Measurements from ENCODE around the gene FOXE3.

FOXE3 gene

GRCh38 chr1:47407481-47407880 lies 8.6 kb upstream of the FOXE3 start:
- no peaks in the 10 kb centered on the region for H3K36me3 ChIP-seq (replicated peaks in 1 of 2; ENCODE audit: control insufficient read depth in 2 of 2, insufficient read depth in 2 of 2, low read length in 2 of 2)
- no peak overlapping the region for H2BK120ac ChIP-seq (ENCODE audit: low read depth, low read length)
- H3K9me3 ChIP-seq (replicated peaks in 1 of 2; ENCODE audit: control insufficient read depth in 2 of 2, insufficient read depth in 1 of 2, low read depth in 1 of 2, low read length in 2 of 2): no peaks in the 10 kb centered on the region
- H2AK5ac ChIP-seq (ENCODE audit: low read depth, low read length): no peak overlapping the region
- H3K27me3 ChIP-seq (ENCODE audit: control insufficient read depth in 3 of 3, insufficient read depth in 3 of 3, low read depth in 1 of 3, low read length in 3 of 3): peaks cover 0 to 73% (median 0%) of the 10 kb centered on the region in 3 experiments
- H2BK5ac ChIP-seq (ENCODE audit: low read length): no peak overlapping the region
- H3K4me3 ChIP-seq (ENCODE audit: low read length in 2 of 2): no peak overlapping the region
- no peak overlapping the region for H3K4ac ChIP-seq (ENCODE audit: low read length)
- no peak overlapping the region for H3K18ac ChIP-seq (ENCODE audit: low read length)
- no peak overlapping the region for H3K4me2 ChIP-seq (ENCODE audit: insufficient read depth, low read length, poor library complexity, severe bottlenecking)
- H2BK15ac ChIP-seq (ENCODE audit: low read length): no peak overlapping the region
- H3K14ac ChIP-seq (ENCODE audit: low read length): no peak overlapping the region
- H3K79me1 ChIP-seq (ENCODE audit: low read depth, low read length): no peaks in the 10 kb centered on the region
- no peak overlapping the region for H4K91ac ChIP-seq (ENCODE audit: low read depth, low read length, poor library complexity)
- H3K4me1 ChIP-seq (ENCODE audit: control insufficient read depth in 2 of 2, insufficient read depth in 1 of 2, low read depth in 1 of 2, low read length in 2 of 2): peaks cover 0 to 4% of the 10 kb centered on the region in 2 donors
- H2AFZ ChIP-seq (ENCODE audit: low read length): no peak overlapping the region
- DNase-seq (ENCODE audit: low spot score): no peak
- H3K9ac ChIP-seq (ENCODE audit: low read depth, low read length, poor library complexity): no peak overlapping the region
- H4K8ac ChIP-seq (ENCODE audit: low read depth, low read length): no peak overlapping the region
- no CpG with 5 or more reads among the region's 3 CpGs for WGBS, 2 donors (ENCODE audit: extremely low coverage in 2 of 2, insufficient read length in 2 of 2, insufficient replicate concordance in 1 of 2)
- no peak overlapping the region for H3K23ac ChIP-seq (ENCODE audit: low read depth, low read length, poor library complexity)
- no peak overlapping the region for H3K27ac ChIP-seq (replicated peaks; ENCODE audit: low read length)
- no peak overlapping the region for H2BK12ac ChIP-seq (ENCODE audit: low read length)

- Histone ChIP-seq H2BK12ac (ENCODE audit: low read length) (no peak overlapping the region), H3K27me3 (ENCODE audit: control insufficient read depth in 3 of 3, insufficient read depth in 3 of 3, low read depth in 1 of 3, low read length in 3 of 3) (peaks cover 0 to 81% (median 7%) of the 10 kb centered on the region in 3 experiments), H3K18ac (ENCODE audit: low read length) (peak overlapping the region; percentile 21), H3K4ac (ENCODE audit: low read length) (no peak overlapping the region), H4K8ac (ENCODE audit: low read depth, low read length) (no peak overlapping the region), H3K9ac (ENCODE audit: low read depth, low read length, poor library complexity) (no peak overlapping the region), H2BK5ac (ENCODE audit: low read length) (peak overlapping the region; percentile 18), H3K4me1 (ENCODE audit: control insufficient read depth in 2 of 2, insufficient read depth in 1 of 2, low read depth in 1 of 2, low read length in 2 of 2) (peaks cover 0 to 8% of the 10 kb centered on the region in 2 donors), H2BK15ac (ENCODE audit: low read length) (no peak overlapping the region), H4K91ac (ENCODE audit: low read depth, low read length, poor library complexity) (no peak overlapping the region), H3K4me2 (ENCODE audit: insufficient read depth, low read length, poor library complexity, severe bottlenecking) (no peak overlapping the region), H3K27ac (replicated peaks; ENCODE audit: low read length) (no peak overlapping the region), H2BK120ac (ENCODE audit: low read depth, low read length) (no peak overlapping the region), H2AFZ (ENCODE audit: low read length) (no peak overlapping the region), H3K4me3 (ENCODE audit: low read length in 2 of 2) (no peak overlapping the region), H3K23ac (ENCODE audit: low read depth, low read length, poor library complexity) (peak overlapping the region; percentile 31), H3K79me1 (ENCODE audit: low read depth, low read length) (no peaks in the 10 kb centered on the region), H3K14ac (ENCODE audit: low read length) (no peak overlapping the region), H2AK5ac (ENCODE audit: low read depth, low read length) (no peak overlapping the region), H3K9me3 (replicated peaks in 1 of 2; ENCODE audit: control insufficient read depth in 2 of 2, insufficient read depth in 1 of 2, low read depth in 1 of 2, low read length in 2 of 2) (no peaks in the 10 kb centered on the region), H3K36me3 (replicated peaks in 1 of 2; ENCODE audit: control insufficient read depth in 2 of 2, insufficient read depth in 2 of 2, low read length in 2 of 2) (no peaks in the 10 kb centered on the region)
- no peak for DNase-seq (ENCODE audit: low spot score)
- WGBS, 2 donors (ENCODE audit: extremely low coverage in 2 of 2, insufficient read length in 2 of 2, insufficient replicate concordance in 1 of 2): no CpG with 5 or more reads among the region's 12 CpGs
These were observed 6.6 kb upstream of the FOXE3 start for GRCh38 chr1:47409311-47410067.

- no peak for DNase-seq (ENCODE audit: low spot score)
- Histone ChIP-seq H3K4ac (ENCODE audit: low read length) (no peak overlapping the region), H3K4me3 (ENCODE audit: low read length in 2 of 2) (no peak overlapping the region), H3K4me2 (ENCODE audit: insufficient read depth, low read length, poor library complexity, severe bottlenecking) (no peak overlapping the region), H2BK120ac (ENCODE audit: low read depth, low read length) (no peak overlapping the region), H2BK5ac (ENCODE audit: low read length) (no peak overlapping the region), H3K27ac (replicated peaks; ENCODE audit: low read length) (no peak overlapping the region), H3K18ac (ENCODE audit: low read length) (no peak overlapping the region), H4K91ac (ENCODE audit: low read depth, low read length, poor library complexity) (no peak overlapping the region), H2AK5ac (ENCODE audit: low read depth, low read length) (no peak overlapping the region), H3K36me3 (replicated peaks in 1 of 2; ENCODE audit: control insufficient read depth in 2 of 2, insufficient read depth in 2 of 2, low read length in 2 of 2) (no peaks in the 10 kb centered on the region), H3K23ac (ENCODE audit: low read depth, low read length, poor library complexity) (no peak overlapping the region), H3K27me3 (ENCODE audit: control insufficient read depth in 3 of 3, insufficient read depth in 3 of 3, low read depth in 1 of 3, low read length in 3 of 3) (peaks cover 3 to 86% (median 13%) of the 10 kb centered on the region in 3 experiments), H3K9ac (ENCODE audit: low read depth, low read length, poor library complexity) (no peak overlapping the region), H3K4me1 (ENCODE audit: control insufficient read depth in 2 of 2, insufficient read depth in 1 of 2, low read depth in 1 of 2, low read length in 2 of 2) (peaks cover 0 to 8% of the 10 kb centered on the region in 2 donors), H3K14ac (ENCODE audit: low read length) (no peak overlapping the region), H4K8ac (ENCODE audit: low read depth, low read length) (no peak overlapping the region), H3K9me3 (replicated peaks in 1 of 2; ENCODE audit: control insufficient read depth in 2 of 2, insufficient read depth in 1 of 2, low read depth in 1 of 2, low read length in 2 of 2) (no peaks in the 10 kb centered on the region), H2AFZ (ENCODE audit: low read length) (no peak overlapping the region), H2BK15ac (ENCODE audit: low read length) (no peak overlapping the region), H2BK12ac (ENCODE audit: low read length) (no peak overlapping the region), H3K79me1 (ENCODE audit: low read depth, low read length) (no peaks in the 10 kb centered on the region)
- WGBS, 2 donors (ENCODE audit: extremely low coverage in 2 of 2, insufficient read length in 2 of 2, insufficient replicate concordance in 1 of 2): no CpG with 5 or more reads among the region's 3 CpGs
These were observed 6.0 kb upstream of the FOXE3 start for GRCh38 chr1:47410068-47410455.

GRCh38 chr1:47411436-47411835 lies 4.6 kb upstream of the FOXE3 start:
- Histone ChIP-seq H3K27me3 (ENCODE audit: control insufficient read depth in 3 of 3, insufficient read depth in 3 of 3, low read depth in 1 of 3, low read length in 3 of 3) (peaks cover 10 to 89% (median 27%) of the 10 kb centered on the region in 3 experiments), H3K79me1 (ENCODE audit: low read depth, low read length) (no peaks in the 10 kb centered on the region), H3K4me2 (ENCODE audit: insufficient read depth, low read length, poor library complexity, severe bottlenecking) (no peak overlapping the region), H2AK5ac (ENCODE audit: low read depth, low read length) (no peak overlapping the region), H3K4me1 (ENCODE audit: control insufficient read depth in 2 of 2, insufficient read depth in 1 of 2, low read depth in 1 of 2, low read length in 2 of 2) (peaks cover 0 to 8% of the 10 kb centered on the region in 2 donors), H3K23ac (ENCODE audit: low read depth, low read length, poor library complexity) (no peak overlapping the region), H3K36me3 (replicated peaks in 1 of 2; ENCODE audit: control insufficient read depth in 2 of 2, insufficient read depth in 2 of 2, low read length in 2 of 2) (no peaks in the 10 kb centered on the region), H3K27ac (replicated peaks; ENCODE audit: low read length) (no peak overlapping the region), H3K18ac (ENCODE audit: low read length) (no peak overlapping the region), H2BK5ac (ENCODE audit: low read length) (no peak overlapping the region), H3K9me3 (replicated peaks in 1 of 2; ENCODE audit: control insufficient read depth in 2 of 2, insufficient read depth in 1 of 2, low read depth in 1 of 2, low read length in 2 of 2) (no peaks in the 10 kb centered on the region), H2BK12ac (ENCODE audit: low read length) (no peak overlapping the region), H2BK15ac (ENCODE audit: low read length) (no peak overlapping the region), H3K9ac (ENCODE audit: low read depth, low read length, poor library complexity) (no peak overlapping the region), H2AFZ (ENCODE audit: low read length) (no peak overlapping the region), H3K4me3 (ENCODE audit: low read length in 2 of 2) (no peak overlapping the region), H2BK120ac (ENCODE audit: low read depth, low read length) (no peak overlapping the region), H4K91ac (ENCODE audit: low read depth, low read length, poor library complexity) (no peak overlapping the region), H3K4ac (ENCODE audit: low read length) (no peak overlapping the region), H4K8ac (ENCODE audit: low read depth, low read length) (no peak overlapping the region), H3K14ac (ENCODE audit: low read length) (no peak overlapping the region)
- WGBS, 2 donors (ENCODE audit: extremely low coverage in 2 of 2, insufficient read length in 2 of 2, insufficient replicate concordance in 1 of 2): no CpG with 5 or more reads among the region's 2 CpGs
- no peak for DNase-seq (ENCODE audit: low spot score)

All from neuronal stem cell (in vitro differentiated cells).